ENCODE results near the gene PEX5.

GRCh38 chr12:7217475-7218069, 28.1 kb downstream of the PEX5 start:
- TF ChIP-seq EZH2phosphoT487 (IDR thresholded peaks at IDR 0.05; ENCODE audit: borderline replicate concordance, low read depth, low read length) (no peak), CTCF (conservative IDR thresholded peaks at IDR 0.05; ENCODE audit: low read length) (no peak)

Data from OCI-LY7 (cell line).